OCI-LY7 (cell line): ENCODE results near the gene WDR18. TPM values are rescaled to one million over a fixed set of nuclear protein-coding genes. Genes with fewer than 3 reads are reported as not detected.
"Not testable (repeated sequence)": the region's sequence is repeated elsewhere in the genome, so short reads cannot be mapped to it uniquely, and the experiment has no call there.

ENCODE experiments used
- BruUV-seq: library from RNA; stranded (reverse); fragments of 400-500 nt; replicated peaks from 2 replicates; lab custom pipeline; 2021; lab: Mats Ljungman, UMichigan
- CTCF ChIA-PET: fragments of 300-600 bp; sonication (Branson Sonifier 250); formaldehyde crosslinking; loops from one replicate; lab custom pipeline; 2022; ENCODE audit warnings: antibody characterized with exemption; ENCODE audit not compliant: unreplicated experiment; lab: Charles Lee
- POLR2A ChIA-PET: fragments of 300-600 bp; sonication (Branson Sonifier 250); formaldehyde crosslinking; loops from one replicate; lab custom pipeline; 2022; ENCODE audit warnings: antibody characterized with exemption; lab: Charles Lee
- DNase-seq: peaks from one replicate; pipeline ENCODE4 v3.0.0-alpha.2; 2015; ENCODE audit warnings: low spot score
- H2AFZ ChIP-seq: fragments of 200-600 bp; sonication (generic), shearing (Covaris generic); 2 replicates; pipeline ENCODE4 v1.6.1; 2014; ENCODE audit warnings: mild to moderate bottlenecking, antibody characterized with exemption, low read length, moderate library complexity
- H3K27ac ChIP-seq: fragments of 200-600 bp; sonication (generic); 2 replicates; pipeline ENCODE4 v1.5.1; 2014; ENCODE audit warnings: mixed run types, low read depth, mild to moderate bottlenecking, moderate library complexity, low read length, inconsistent platforms; ENCODE audit not compliant: poor library complexity, severe bottlenecking
- H3K36me3 ChIP-seq: fragments of 200-600 bp; sonication (generic); 2 replicates; pipeline ENCODE4 v1.6.1; 2014; ENCODE audit warnings: mild to moderate bottlenecking, antibody characterized with exemption, low read length, moderate library complexity, mixed read lengths; ENCODE audit not compliant: insufficient read depth
- H3K4me1 ChIP-seq: fragments of 200-600 bp; sonication (generic); 2 replicates; pipeline ENCODE4 v1.5.1; 2014; ENCODE audit warnings: mild to moderate bottlenecking, low read length; ENCODE audit not compliant: insufficient read depth, poor library complexity, severe bottlenecking
- H3K4me2 ChIP-seq: fragments of 200-600 bp; sonication (generic); 2 replicates; pipeline ENCODE4 v1.6.1; 2014; ENCODE audit warnings: mild to moderate bottlenecking, low read length
- H3K4me3 ChIP-seq: fragments of 200-600 bp; sonication (generic); 2 replicates; pipeline ENCODE4 v1.5.1; 2014; ENCODE audit warnings: mild to moderate bottlenecking, low read depth, low read length; ENCODE audit not compliant: poor library complexity, severe bottlenecking
- H3K79me2 ChIP-seq: fragments of 200-600 bp; sonication (generic); 2 replicates; pipeline ENCODE4 v1.6.1; 2016; ENCODE audit warnings: low read depth, mild to moderate bottlenecking, low read length, moderate library complexity, mixed read lengths; ENCODE audit not compliant: insufficient read depth
- H3K9me2 ChIP-seq: fragments of 200-600 bp; sonication (generic); 2 replicates; pipeline ENCODE4 v1.6.1; 2016; ENCODE audit warnings: mild to moderate bottlenecking, low read length, mixed read lengths; ENCODE audit not compliant: insufficient read depth
- H3K9me3 ChIP-seq: fragments of 200-600 bp; sonication (generic); 2 replicates; pipeline ENCODE4 v1.6.1; 2014; ENCODE audit warnings: mild to moderate bottlenecking, mixed run types, low read length, mixed read lengths
- H4K20me1 ChIP-seq: fragments of 200-600 bp; sonication (generic); 2 replicates; pipeline ENCODE4 v1.6.1; 2014; ENCODE audit warnings: mild to moderate bottlenecking, antibody characterized with exemption, low read length, moderate library complexity, mixed read lengths; ENCODE audit not compliant: insufficient read depth
- EZH2phosphoT487 ChIP-seq: fragments of 200-600 bp; sonication (generic); IDR thresholded peaks from 2 replicates; pipeline ENCODE4 v1.6.1; 2018; ENCODE audit warnings: low read depth, borderline replicate concordance, mild to moderate bottlenecking, mixed run types, antibody characterized with exemption, low read length, moderate library complexity, mixed read lengths
- intact Hi-C: fragments of 100-400 bp; cut with micrococcal nuclease; formaldehyde crosslinking; loops from one replicate; pipeline ENCODE4 v1.10.0; 2022; ENCODE audit not compliant: unreplicated experiment
- total RNA-seq, 2 experiments: library from RNA; depleted of rRNA in 1 of 2; stranded (reverse); fragments of >200 nt in 1 of 2; shearing (Covaris generic) in 1 of 2; gene quantifications; 2 replicates each; pipeline ENCODE4 v1.2.3, GENCODE V29; 2014 to 2022
- TF ChIP-seq, protein P1 (sequence below): fragments of 200-600 bp; sonication (generic); conservative IDR thresholded peaks from 2 replicates; pipeline ENCODE4 v1.5.1; 2014; ENCODE audit warnings: mild to moderate bottlenecking, antibody characterized with exemption, low read length, moderate library complexity, mixed read lengths

Gene WDR18
- total RNA-seq, 2 experiments from 2014 or later, result 51.4 to 74.7 TPM

- Histone ChIP-seq H3K79me2 (no peaks in the 10 kb centered on the region), H3K27ac (no peak overlapping the region), H3K9me3 (no peaks in the 10 kb centered on the region), H3K9me2 (no peaks in the 10 kb centered on the region), H3K4me2 (no peak overlapping the region), H3K4me3 (no peak overlapping the region), H4K20me1 (no peaks in the 10 kb centered on the region), H3K36me3 (no peaks in the 10 kb centered on the region), H3K4me1 (peaks cover 24% of the 10 kb centered on the region), H2AFZ (no peak overlapping the region)
- no peak for DNase-seq
- POLR2A ChIA-PET, result no interaction called here
- TF ChIP-seq, protein P1, sequence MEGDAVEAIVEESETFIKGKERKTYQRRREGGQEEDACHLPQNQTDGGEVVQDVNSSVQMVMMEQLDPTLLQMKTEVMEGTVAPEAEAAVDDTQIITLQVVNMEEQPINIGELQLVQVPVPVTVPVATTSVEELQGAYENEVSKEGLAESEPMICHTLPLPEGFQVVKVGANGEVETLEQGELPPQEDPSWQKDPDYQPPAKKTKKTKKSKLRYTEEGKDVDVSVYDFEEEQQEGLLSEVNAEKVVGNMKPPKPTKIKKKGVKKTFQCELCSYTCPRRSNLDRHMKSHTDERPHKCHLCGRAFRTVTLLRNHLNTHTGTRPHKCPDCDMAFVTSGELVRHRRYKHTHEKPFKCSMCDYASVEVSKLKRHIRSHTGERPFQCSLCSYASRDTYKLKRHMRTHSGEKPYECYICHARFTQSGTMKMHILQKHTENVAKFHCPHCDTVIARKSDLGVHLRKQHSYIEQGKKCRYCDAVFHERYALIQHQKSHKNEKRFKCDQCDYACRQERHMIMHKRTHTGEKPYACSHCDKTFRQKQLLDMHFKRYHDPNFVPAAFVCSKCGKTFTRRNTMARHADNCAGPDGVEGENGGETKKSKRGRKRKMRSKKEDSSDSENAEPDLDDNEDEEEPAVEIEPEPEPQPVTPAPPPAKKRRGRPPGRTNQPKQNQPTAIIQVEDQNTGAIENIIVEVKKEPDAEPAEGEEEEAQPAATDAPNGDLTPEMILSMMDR, result no peak
- no peak for TF ChIP-seq EZH2phosphoT487
- intact Hi-C loops, result no loop called here
- BruUV-seq, result no TSS peak
- CTCF ChIA-PET, result no interaction called here
Observed at GRCh38 chr19:955803-956765, 28.1 kb upstream of the WDR18 start.

GRCh38 chr19:956766-957440 is 27.2 kb upstream of the WDR18 start:
- TF ChIP-seq, protein P1, result no peak
- no peak for TF ChIP-seq EZH2phosphoT487
- Histone ChIP-seq H3K4me2 (no peak overlapping the region), H3K36me3 (no peaks in the 10 kb centered on the region), H2AFZ (no peak overlapping the region), H4K20me1 (no peaks in the 10 kb centered on the region), H3K9me2 (no peaks in the 10 kb centered on the region), H3K79me2 (no peaks in the 10 kb centered on the region), H3K4me1 (peaks cover 19% of the 10 kb centered on the region), H3K27ac (no peak overlapping the region), H3K4me3 (no peak overlapping the region), H3K9me3 (no peaks in the 10 kb centered on the region)
- ChIA-PET POLR2A (no interaction called here), CTCF (no interaction called here)
- intact Hi-C loops, result no loop called here
- DNase-seq, result no peak
- BruUV-seq, result no TSS peak

GRCh38 chr19:957578-957977 is 26.6 kb upstream of the WDR18 start:
- BruUV-seq, DNase-seq, H2AFZ ChIP-seq, H4K20me1 ChIP-seq, H3K79me2 ChIP-seq, H3K9me3 ChIP-seq, H3K9me2 ChIP-seq, intact Hi-C loops, H3K27ac ChIP-seq, CTCF ChIA-PET, H3K36me3 ChIP-seq, H3K4me2 ChIP-seq, POLR2A ChIA-PET, H3K4me3 ChIP-seq: not testable (repeated sequence)
- peaks cover 12% of the 10 kb centered on the region for H3K4me1 ChIP-seq
